ENCODE results near the gene ZDHHC9.

ZDHHC9 gene

DNA sequence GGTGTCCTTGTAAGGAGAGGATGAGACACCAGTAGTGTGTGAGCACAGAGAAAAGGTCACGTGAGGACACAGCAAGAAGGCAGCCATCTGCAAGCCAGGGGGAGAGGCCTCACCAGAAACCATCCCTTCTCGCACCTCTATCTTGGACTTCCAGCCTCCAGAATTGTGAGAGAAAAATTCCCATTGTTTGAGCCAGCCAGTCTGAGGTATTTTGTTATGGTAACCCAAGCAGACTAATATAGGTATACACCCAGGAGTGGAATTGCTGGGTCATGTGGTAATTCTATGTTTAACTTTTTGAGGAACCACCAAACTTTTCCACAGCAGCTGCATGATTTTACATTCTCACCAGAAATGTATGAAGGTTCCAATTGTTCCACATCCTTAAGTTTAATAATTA is 25.6 kb downstream of the ZDHHC9 start:
- no peak for DNase-seq (ENCODE audit: low spot score)

- DNase-seq (ENCODE audit: low spot score) = no peak
Measured at GRCh38 chrX:129813662-129814368, 29.9 kb downstream of the ZDHHC9 start.

- no peak for DNase-seq (ENCODE audit: low spot score)
Measured at GRCh38 chrX:129808829-129809796, 34.6 kb downstream of the ZDHHC9 start.

- no peak for DNase-seq (ENCODE audit: low spot score)
Measured at GRCh38 chrX:129808158-129808828, 35.4 kb downstream of the ZDHHC9 start.

DNA sequence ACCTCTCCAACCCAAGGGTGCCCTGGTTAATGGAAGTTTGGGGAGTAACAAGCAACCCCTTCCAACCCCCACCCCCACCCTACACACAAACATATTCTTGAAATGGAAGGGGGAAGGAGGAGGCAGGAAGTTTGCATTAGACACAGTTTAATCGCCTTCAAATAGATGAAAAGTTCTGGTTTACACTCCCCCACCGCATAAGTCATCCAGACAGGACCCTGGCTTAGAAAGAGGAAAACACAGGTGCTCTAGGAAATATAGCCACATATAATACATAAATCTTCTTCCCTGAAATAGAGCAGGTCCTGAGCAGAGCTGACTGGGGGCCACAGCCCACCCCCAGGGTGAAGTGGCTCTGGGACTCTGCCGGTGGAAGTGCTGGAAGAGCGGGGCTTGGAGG is 38.9 kb downstream of the ZDHHC9 start:
- DNase-seq (ENCODE audit: low spot score) = no peak

GRCh38 chrX:129802863-129803262 is 40.8 kb downstream of the ZDHHC9 start:
- no peak for DNase-seq (ENCODE audit: low spot score)

DNA sequence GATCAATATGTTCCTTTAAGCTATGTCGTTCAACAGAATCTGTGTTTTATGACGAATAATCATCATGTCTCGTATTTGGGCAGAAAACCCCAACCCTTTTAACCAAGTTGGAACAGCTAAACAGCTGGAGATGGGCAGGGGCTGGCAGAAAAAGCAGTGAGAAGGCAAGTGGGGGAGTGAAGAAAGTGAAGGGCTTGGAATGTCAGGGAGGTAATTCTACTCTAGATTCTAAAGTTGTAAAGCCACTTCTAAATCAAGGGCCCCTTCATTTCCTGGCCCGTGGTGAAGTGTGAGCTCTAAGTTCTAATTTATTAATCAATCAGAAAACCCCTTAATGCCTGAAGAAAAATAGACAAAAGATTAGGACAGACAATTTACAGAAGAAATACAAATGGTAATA is 43.5 kb downstream of the ZDHHC9 start:
- no peak for DNase-seq (ENCODE audit: low spot score)

DNA sequence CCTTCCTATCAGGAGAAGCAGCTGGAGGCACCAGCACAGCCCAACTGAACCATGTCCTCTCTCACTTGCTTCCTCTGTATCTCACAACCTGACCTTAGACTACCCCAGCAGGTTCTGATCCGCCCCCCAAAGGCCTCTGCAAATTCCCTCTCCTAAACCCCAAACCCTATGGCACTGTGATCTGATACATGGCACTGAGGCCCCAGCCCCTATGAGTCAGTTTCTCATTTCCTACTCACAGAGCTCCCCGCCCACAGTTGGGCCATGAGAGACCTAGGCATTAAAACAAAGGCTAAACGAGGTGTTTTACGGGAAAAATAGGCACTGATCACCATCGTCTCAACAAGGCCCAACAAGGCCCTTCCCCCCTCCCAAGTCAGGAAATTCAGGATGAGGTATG is 44.8 kb downstream of the ZDHHC9 start:
- no peak for DNase-seq (ENCODE audit: low spot score)

- DNase-seq (ENCODE audit: low spot score) = no peak
Measured at GRCh38 chrX:129798456-129798855, 45.2 kb downstream of the ZDHHC9 start.

- no peak for DNase-seq (ENCODE audit: low spot score)
Measured at GRCh38 chrX:129797251-129797906, 46.3 kb downstream of the ZDHHC9 start.

DNA sequence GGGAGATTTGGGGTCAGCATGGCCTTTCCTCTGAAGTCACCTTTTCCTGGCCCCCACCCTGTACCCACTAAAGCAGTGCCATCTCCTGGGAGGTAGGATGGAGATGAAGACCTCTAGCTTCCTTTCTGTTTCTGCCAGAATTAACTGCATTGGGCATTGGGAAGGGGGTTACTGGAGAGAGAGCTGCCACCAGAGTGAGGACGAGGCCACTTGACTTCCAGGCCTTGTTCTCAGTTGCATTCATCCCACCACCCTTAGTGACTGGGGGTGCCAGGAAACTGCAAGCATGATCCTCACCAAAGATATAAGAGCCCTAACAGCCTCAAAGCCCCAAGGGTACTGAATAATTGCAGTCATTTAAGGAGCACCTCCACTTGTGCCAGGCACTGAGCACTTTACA is 48.1 kb downstream of the ZDHHC9 start:
- DNase-seq (ENCODE audit: low spot score) = no peak

DNA sequence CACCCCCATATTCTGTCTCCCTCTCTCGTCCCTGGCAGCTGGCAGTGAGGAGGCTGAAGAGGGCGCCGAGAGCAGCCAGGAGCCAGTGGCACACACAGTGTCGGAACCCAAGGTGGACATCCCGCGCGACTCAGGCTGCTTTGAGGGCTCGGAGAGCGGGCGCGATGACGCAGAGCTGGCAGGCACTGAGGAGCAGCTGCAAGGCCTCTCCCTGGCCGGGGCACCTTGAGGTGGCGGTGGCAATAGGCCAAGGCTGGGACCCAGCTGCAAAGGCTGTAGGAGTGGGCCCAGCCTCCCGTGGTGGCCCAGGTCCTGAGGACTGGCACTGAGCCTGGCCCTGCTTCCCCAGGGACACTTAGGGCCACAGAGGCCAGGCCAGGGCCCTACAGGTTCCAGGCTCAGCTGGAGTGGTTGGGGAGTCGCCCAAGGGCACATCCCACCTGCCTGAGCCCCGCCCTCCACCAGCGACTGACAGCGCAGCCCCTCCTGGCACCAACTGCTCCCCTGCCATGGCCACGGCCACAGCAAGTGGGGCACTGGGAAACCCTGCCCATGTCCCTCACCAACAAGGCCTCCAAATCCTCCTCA is 50.0 kb downstream of the ZDHHC9 start:
- no peak for DNase-seq (ENCODE audit: low spot score)

- no peak for DNase-seq (ENCODE audit: low spot score)
Measured at GRCh38 chrX:129792586-129793291, 50.9 kb downstream of the ZDHHC9 start.

- no peak for DNase-seq (ENCODE audit: low spot score)
Measured at GRCh38 chrX:129791961-129792570, 51.6 kb downstream of the ZDHHC9 start.

- DNase-seq (ENCODE audit: low spot score) = no peak
Measured at GRCh38 chrX:129791336-129791735, 52.4 kb downstream of the ZDHHC9 start.

DNA sequence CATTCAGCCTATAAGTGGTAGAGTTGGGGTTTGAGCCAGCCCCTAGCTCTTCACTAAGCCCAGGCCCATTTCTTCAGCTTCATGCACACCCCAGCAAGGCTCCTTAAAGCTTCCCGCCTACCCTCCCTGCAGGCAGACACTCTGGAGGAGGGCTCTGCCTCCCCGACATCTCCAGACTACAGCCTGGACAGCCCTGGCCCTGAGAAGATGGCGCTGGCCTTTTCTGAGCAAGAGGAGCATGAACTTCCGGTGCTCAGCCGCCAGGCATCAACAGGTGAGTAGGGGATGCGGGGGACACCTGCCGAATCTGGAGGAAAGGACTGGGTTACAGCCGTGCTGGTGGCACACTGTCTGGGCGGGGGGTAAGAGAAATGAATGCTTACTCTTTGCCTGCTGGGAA is 52.9 kb downstream of the ZDHHC9 start:
- no peak for DNase-seq (ENCODE audit: low spot score)

GRCh38 chrX:129790146-129790545 is 53.5 kb downstream of the ZDHHC9 start:
- DNase-seq (ENCODE audit: low spot score) = no peak

- no peak for DNase-seq (ENCODE audit: low spot score)
Measured at GRCh38 chrX:129788527-129788926, 55.2 kb downstream of the ZDHHC9 start.

DNA sequence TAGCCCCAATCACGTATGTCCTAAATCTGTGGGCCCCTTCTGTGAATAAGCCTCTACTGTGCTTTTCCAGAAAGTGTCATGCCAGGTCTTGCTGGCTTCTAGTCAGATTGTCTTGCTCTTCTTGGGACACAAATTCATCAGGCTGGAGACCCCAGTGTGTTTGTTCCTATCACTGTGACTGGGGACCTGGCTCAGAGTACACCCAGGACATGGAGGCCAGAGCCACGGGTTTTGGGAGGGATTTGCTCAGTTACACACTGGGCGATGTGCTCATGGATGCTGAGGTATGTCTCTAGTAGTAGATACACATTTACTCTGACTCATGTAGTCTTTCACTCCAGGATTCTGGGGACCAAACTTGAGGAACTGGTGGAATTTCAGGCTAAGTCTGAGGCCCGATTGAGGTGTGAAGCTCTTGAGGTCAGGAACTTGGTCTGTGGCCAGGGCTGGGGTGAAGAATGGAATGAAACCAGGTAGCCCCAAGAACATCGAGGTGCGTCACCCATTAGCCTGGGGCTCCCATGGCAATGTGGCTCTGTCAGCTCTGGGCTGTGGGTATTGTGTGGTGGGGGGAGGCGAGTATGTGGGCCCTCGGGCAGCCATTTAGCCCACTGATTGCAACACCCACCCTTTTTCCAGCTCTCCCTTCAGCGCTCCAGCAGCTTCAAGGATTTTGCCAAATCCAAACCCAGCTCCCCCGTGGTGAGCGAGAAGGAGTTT is 56.2 kb downstream of the ZDHHC9 start:
- DNase-seq (ENCODE audit: low spot score) = no peak

DNA sequence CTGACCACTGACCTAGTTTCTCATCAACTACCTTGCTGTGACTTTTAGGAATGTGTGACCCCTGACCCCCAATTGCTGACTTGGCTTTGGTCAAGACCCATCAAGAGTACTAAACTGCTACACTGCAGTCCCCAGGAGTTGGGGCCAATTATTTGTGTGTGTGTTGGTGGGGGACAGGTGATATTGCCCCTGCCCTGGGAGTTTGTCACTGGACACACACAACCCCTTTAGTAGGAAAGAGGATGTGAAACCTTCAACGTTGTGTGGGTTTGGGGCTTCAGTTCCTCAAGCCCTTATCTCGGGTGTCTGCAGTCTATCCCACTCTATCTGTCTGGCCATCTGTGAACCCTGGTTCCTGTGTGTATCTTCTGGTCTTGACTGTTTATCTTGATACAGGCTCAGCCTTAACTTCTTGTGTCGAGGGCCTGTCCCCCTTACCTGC is 57.5 kb downstream of the ZDHHC9 start:
- no peak for DNase-seq (ENCODE audit: low spot score)
